Ureter (tissue), 1 donor: ENCODE results near the gene CCDC34. TPM values are rescaled to one million over a fixed set of nuclear protein-coding genes. Genes with fewer than 3 reads are reported as not detected.

Experiments
- DNase-seq: peaks from one replicate; pipeline ENCODE4 v3.0.0-alpha.2; 2020; ENCODE audit warnings: low spot score
- total RNA-seq: library from RNA; stranded (reverse); gene quantifications from one replicate; pipeline ENCODE4 v1.2.4, GENCODE V29; 2023
- donor health status: DM: yes; HTN: yes; CAD: no.

CCDC34 gene
- total RNA-seq, 1 donor from 2014 or later: 10.2 TPM

- no peak for DNase-seq
These were observed 29.5 kb upstream of the CCDC34 start for GRCh38 chr11:27392278-27393114.

DNA sequence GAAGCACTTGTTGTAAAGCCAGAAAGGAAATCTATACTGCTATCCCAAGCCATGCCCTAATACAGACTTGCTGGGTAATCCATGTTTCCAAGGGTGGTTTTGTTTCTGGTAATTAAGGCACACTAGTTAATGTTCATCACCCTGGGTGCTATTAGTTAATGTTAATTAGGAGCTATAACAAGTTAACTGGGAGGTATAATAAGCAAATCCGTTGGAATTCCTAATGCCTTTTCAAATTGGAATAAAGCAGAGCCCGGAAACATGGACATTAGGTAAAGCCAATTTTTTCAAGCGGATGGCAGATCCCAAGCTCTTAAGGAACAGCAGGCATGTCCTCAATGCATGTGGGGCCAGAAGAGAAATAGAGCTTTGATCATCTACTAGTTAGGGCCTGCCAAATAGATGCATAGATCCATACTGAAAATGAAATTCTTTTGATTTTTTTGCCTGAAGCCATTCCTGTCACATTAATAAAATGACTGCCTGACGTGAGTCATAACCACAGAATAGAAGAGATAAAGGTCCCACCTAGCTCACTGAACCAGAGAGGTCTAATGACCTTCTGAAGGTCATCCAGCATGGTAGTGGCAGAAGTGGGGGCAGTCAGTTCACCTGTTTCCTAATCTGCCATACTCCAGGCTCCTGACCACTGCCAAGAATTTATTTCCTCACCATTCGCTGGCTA, 28.5 kb upstream of the CCDC34 start:
- no peak for DNase-seq

GRCh38 chr11:27390318-27391295, 27.6 kb upstream of the CCDC34 start:
- no peak for DNase-seq

DNA sequence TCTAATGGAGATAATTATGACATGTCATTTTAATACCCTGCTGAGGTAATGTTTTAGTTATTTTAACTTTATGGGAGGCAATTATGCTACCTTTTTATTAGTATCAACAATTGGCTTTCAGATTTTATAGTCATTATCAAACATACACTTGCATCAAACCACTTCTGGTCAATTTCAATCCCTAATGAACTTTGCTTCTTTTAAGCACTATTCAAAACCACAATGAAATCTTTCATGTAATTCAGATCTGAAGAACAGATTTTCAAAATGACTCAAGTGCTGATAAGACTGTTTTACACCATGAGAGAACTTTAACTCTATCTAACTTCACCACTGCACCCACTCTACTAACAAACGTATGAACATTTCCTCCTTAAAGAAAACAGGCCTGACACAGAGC, 25.9 kb upstream of the CCDC34 start:
- DNase-seq: no peak

- DNase-seq: no peak
These were observed 25.0 kb upstream of the CCDC34 start for GRCh38 chr11:27388001-27388400.

DNA sequence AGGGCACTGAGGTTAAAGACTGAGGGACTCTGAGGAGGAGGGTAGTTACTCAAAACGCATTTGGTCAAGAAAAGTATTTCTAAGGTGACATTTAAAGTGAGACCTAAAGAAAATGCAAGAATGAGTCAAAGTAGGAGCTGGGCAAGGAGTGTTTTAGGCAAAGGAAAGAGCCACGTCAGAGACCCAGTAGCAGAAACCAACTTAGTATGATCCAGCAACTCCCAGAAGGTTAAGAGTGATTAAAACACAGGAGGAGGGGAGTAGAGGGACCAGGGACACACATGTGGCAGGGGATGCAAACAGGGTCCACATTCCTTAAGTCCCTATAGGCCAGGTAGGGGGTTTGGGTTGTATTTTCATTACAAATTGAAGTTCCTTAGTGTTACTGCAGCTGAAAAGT, 24.3 kb upstream of the CCDC34 start:
- no peak for DNase-seq

GRCh38 chr11:27386181-27386845, 23.3 kb upstream of the CCDC34 start:
- DNase-seq: no peak

DNA sequence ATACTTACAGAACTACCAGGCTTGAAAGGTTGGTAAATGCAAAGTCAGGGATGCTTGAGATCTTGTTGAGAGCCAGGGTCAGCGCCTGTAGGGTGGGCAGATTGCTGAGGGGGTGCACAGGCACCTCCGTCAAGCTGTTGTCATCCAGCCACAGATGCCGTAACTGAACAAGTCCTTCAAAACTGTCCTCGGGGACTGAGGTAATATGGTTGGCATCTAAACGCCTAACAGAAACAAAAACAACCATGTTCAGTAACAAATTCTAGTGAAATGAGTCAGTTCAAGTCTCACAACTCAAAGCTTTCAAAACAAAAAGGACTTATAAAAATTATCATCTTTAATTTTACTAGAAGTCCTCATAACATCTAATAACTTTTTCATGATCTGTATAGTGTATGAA, 22.2 kb upstream of the CCDC34 start:
- no peak for DNase-seq

DNA sequence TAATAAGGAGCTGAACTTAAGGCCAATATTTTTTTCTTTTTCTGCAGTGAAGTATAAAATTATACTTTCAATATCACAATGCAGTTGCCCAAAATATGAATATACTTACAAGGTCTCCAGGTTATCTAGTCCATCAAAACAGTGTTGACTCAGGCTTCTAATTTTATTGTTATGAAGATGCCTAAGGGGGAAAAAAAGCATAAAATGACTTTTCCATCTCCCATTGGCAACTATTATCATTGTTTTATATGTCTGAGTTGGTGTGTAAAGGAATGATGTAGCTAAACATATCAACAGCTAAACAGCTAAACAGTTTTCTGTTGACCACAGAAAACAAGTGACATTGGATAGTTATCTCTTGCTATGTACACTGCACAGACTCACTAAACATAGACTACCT, 21.2 kb upstream of the CCDC34 start:
- no peak for DNase-seq

GRCh38 chr11:27383645-27384044, 20.6 kb upstream of the CCDC34 start:
- no peak for DNase-seq

DNA sequence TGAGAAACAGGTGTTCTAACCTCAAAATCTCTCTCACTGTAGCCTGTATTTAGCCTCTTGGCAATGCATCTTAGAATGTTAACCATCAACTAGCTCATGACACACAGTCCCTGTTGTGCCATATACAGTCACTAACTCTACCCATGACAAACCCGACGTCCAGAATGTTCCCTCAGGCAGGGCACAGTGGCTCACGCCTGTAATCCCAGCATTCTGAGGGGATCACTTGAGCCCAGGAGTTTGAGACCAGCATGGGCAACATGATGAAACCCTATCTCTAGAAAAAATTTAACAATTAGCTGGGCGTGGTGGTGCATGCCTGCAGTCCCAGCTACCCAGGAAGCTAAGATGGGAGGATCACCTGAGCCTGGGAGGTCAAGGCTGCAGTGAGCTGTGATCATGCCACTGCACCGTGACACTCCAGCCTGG, 18.2 kb upstream of the CCDC34 start:
- no peak for DNase-seq

GRCh38 chr11:27380771-27381170, 17.8 kb upstream of the CCDC34 start:
- DNase-seq: no peak

GRCh38 chr11:27379449-27379848, 16.4 kb upstream of the CCDC34 start:
- no peak for DNase-seq

GRCh38 chr11:27375370-27375769, 12.4 kb upstream of the CCDC34 start:
- DNase-seq: no peak

- no peak for DNase-seq
These were observed 11.0 kb upstream of the CCDC34 start for GRCh38 chr11:27373856-27374602.

GRCh38 chr11:27373392-27373791, 10.4 kb upstream of the CCDC34 start:
- DNase-seq: no peak

- DNase-seq: no peak
These were observed 9.1 kb upstream of the CCDC34 start for GRCh38 chr11:27372164-27372563.

DNA sequence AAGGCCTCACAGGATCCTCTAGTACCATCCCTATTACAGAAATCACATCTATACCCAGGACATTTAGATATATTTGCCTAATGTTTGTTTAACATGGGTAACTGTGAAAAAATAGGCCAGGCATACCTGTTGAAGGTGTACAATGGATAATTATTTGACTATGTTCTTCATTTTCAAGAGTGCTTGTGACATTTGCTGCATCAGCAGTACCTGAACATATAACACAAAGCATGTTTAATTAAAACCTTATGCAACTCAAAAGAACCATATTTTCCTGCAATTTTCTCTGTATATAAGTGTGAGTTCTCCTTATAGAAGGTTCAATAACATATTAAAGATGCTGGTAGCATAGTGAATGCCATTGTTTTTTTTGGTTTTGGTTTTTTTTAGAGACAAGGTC, 8.5 kb upstream of the CCDC34 start:
- DNase-seq: no peak

DNA sequence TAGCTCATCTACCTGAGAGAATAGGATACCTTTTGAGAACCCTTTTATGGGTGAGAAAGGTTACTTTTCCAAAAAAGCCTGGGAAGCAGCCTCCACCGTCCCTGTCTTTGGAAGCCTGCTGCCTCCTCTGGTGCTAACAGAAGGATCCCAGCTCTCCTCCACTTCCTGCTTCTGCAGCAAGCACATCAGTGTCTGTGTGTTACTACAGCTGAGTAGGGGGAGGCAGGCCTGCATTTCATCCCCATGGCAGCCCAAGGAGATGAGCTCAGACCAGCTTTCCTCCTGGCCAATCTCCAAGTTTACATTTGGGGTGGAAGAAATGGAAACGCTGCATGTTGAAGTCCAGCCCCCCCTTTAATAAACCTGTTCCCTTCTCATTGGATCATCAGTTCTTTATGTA, 7.4 kb upstream of the CCDC34 start:
- no peak for DNase-seq

GRCh38 chr11:27367881-27368280, 4.9 kb upstream of the CCDC34 start:
- DNase-seq: no peak

DNA sequence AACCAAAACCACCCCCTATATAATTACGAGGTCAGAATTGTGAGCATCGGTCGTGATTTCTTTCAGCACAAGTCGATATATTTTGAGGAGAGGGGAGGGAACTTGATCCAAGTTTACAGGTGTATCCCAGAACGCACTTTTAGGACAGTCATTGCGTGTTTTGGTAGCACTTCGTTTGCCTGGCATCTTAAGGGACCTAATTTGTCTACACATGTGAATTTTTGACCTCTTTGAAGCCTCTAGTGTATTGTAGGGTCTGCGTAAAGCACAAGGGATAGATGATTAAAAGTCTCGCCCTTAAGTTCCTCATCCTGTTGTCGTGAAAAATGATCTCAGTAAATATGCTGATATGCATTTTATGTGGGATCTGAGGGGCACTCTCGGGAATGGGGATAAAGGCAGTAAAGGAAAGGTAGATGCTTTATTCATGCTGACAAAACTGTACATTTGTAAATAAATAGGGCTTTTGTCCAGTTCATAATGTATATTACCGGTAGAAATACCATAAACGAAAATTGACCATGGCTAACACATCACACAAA, 632 bp upstream of the CCDC34 start:
- DNase-seq: no peak
